Measurements from ENCODE around the gene NANS.

Gene NANS

DNA sequence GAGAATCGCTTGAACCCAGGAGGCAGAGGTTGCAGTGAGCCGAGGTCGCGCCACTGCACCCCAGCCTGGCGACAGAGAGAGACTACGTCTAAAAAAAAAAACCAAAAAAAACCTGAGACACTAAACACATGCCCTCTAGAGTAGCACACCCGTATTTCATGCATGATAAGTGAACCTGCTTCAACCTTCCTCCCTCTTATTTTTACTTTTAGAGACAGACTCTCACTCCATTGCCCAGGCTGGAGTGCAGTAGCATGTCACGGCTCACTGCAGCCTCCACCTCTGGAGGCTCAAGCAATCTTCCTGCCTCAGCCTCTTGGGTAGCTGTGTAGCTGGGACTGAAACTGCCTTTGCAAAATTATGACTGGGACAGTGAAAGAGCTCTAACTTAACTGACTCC, 17.6 kb upstream of the NANS start:
- in situ Hi-C loops (cut with HindIII; ENCODE audit: low sequenced_read_pairs), result no loop called here

DNA sequence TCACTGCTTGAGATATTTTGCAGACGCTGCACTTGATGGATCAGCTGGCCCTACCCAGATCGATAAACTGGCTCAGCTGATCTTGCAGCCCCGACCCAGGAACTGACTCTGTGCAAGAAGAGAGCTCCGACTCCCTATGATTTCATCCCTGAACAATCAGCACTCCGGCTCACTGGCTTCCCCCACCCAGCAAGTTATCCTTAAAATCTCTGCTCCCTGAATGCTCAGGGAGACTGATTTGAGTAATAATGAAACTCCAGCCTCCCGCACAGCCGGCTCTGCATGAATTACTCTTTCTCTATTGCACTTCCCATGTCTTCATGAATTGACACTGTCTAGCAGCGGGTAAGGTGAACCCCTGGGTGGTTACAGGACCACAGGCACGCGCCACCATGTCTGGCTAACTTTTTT, 16.9 kb upstream of the NANS start:
- in situ Hi-C loops (cut with HindIII; ENCODE audit: low sequenced_read_pairs), result no loop called here

DNA sequence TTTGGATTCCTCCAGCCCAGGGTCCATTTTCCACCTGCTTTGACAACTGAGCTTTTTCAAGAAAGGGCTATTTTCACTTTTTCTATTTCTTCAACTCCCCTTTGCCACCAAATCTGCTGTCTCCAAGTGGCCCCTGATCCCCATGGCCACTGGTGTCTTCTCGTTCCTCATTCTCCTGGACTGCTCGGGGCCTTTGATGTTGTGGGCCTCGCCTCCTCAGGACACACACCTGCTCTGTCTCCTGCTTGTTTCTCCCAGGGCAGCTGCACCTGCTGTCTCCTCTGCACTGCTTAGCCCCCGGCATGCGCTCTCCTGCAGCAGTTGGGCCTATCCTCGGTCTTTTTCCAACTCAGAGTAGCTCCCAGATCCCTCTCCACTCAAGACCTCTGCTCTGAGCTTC, 16.3 kb upstream of the NANS start:
- in situ Hi-C loops (cut with HindIII; ENCODE audit: low sequenced_read_pairs), result no loop called here

DNA sequence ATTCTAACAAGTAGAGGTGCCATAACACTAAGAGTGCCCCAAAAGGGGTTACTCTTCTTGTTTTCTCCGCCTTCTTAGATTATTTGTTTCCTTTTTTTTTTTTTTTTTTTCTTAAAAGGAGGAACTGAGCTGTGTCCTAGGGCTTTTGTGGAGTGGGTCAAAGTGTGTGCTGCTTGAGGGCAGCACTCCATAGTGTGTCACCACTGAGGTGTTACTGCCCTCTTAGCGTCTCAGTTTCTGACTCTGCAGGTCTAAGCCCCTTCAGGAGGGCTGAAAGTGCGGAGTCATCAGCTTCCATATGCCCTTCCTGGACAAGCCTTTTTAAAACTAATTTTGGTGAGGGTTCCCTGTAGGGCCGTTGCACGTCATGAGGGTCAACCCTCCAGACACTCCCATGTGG, 12.6 kb upstream of the NANS start:
- in situ Hi-C loops (cut with HindIII; ENCODE audit: low sequenced_read_pairs), result no loop called here

DNA sequence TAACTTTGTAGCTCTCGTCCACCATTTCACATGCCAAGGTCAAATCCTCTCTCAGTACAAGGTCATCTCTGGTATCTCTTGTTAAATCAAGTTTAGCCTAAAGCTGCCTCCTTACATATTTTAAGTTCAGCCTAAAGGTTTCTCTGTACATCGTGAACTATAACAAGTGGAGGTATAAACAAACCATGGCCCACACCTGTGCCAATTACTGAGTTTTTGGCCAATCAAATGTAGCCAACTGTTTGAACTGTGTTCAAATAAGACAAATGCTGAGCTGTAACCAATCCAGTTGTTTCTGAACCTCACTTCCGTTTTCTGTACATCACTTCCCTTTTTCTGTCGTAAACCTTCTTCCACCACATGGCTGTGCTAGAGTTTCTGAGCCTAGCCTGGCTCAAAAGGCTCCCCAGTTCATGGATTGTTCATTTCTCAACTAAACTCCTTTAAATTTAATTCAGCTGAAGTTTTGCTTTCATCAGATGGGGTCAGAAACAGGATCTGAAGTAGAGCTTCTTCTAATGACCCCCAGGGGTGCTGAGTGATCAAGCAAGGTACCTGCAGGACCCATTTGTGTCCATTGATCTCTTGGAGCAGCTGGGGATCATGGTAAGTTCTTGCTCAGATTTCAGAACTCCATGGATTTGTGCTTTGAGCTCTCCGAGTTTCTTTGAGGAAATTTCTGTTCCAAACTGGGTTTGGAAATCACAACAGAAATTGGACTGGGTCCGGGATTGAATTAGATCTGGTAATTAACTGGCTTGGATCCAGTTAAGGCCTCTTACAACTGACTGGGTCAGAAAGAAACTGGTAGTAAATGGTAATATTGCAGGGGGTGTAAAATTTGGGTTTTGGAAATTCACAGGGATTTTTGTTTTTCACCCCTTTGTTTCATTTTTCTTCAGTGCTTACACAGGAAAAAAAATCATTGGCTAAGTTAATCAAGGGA, 11.0 kb upstream of the NANS start:
- in situ Hi-C loops (cut with HindIII; ENCODE audit: low sequenced_read_pairs), result no loop called here

DNA sequence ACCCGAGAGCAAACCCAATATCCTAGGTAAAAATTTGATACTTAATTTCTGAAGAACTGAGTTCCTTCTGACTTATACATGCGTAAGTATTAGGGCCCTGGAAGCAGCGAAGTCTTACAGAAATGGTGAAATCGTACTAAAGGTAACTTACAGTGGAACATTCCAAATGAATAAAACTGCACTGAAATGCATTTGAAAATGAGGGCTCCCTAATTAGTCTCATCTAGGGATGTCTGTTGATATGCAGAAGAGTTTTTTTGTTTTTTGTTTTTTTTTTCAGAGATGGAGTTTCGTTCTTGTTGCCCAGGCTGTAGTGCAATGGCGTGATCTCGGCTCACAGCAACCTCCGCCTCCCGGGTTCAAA, 10.4 kb upstream of the NANS start:
- in situ Hi-C loops (cut with HindIII; ENCODE audit: low sequenced_read_pairs), result no loop called here

DNA sequence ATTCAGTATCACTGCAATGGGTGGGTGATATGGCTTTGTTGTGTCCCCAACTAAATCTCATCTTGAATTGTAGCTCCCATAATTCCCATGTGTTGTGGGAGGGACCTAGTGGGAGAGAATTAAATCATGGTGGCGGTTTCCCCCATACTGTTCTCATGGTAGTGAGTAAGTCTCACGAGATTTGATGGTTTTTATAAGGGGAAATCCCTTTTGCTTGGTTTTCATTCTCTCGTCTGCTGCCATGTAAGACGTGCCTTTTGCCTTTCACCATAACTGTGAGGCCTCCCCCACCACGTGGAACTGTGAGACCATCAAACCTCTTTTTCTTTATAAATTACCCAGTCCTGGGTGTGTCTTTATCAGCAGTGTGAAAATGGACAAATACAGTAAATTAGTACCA, 9.5 kb upstream of the NANS start:
- in situ Hi-C loops (cut with HindIII; ENCODE audit: low sequenced_read_pairs), result no loop called here

DNA sequence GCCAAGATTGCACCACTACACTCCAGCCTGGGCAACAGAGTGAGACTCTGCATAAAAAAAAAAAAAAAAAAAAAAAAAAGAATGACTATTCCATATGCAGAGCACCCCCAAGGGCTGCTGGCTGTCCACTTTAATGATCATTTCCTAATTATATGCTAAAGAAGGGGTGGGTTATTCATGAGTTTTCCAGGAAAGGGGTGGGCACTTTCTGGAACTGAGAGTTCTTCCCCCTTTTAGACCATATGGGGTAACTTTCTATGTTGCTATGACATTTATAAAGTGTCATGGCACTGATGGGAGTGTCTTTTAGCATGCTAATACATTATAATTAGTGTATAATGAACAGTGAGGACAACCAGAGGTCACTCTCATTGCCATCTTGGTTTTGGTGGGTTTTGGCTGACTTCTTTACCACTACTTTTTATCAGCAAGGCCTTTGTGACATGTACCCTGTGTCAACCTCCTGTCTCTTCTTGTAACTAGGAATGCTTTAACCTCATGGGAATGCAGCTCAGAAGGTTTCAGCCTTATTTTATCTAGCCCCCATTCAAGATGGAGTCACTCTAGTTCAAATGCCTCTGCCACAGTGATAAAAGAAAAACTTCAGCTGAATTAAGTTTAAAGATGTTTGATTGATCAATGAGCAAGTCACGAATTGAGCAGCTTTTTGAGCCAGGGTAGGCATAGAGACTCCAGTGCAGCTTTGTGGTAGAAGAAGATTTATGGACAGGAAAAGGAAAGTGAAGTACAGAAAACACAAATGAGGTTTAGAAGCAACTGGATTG, 7.1 kb upstream of the NANS start:
- in situ Hi-C loops (cut with HindIII; ENCODE audit: low sequenced_read_pairs), result no loop called here

DNA sequence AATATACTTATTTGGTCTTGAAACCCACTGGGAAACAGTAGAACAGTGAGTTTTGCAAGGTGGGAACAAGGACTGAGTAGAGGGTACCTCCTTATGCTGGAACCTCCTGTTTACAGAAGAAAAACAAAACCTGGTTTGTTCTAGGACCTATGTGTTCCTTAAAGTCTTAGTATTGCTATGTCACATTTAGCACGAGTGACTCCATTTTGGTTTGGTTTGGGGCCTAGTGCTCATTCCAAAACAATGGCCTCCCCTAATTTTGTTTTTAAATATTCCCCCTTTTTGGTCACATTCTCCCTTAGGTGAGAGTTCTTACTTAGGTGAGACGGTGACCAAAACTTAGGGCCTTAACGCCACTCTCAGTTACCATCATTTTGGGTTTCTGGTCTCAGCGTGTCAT, 6.2 kb upstream of the NANS start:
- in situ Hi-C loops (cut with HindIII; ENCODE audit: low sequenced_read_pairs), result no loop called here

DNA sequence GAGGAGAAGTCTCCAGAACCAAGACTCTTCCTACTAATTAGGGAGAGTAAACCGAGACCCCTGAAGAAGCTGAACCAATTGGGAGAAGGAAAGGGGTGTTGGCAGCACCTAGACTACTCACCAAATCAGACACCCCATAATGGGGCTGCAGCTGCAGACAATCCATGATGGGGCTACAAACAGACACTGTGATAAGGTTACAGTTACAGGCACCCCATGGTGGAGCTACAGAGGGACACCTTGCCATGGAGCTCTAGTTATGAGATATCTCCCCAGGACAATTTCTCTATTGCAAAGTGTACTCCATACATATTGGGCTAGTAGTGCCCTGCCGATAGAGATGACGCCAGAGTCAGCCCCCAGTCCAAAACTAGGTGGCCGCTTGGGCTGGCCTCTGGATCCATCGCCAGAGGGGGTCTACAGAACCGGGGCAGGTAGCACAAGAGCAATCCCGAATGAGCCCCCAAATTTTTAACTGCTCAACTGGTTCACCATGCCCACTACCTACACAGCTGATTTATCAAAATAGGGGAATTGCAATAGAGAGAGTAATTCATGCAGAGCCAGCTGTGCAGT, 2.1 kb upstream of the NANS start:
- in situ Hi-C loops (cut with HindIII; ENCODE audit: low sequenced_read_pairs), result no loop called here

DNA sequence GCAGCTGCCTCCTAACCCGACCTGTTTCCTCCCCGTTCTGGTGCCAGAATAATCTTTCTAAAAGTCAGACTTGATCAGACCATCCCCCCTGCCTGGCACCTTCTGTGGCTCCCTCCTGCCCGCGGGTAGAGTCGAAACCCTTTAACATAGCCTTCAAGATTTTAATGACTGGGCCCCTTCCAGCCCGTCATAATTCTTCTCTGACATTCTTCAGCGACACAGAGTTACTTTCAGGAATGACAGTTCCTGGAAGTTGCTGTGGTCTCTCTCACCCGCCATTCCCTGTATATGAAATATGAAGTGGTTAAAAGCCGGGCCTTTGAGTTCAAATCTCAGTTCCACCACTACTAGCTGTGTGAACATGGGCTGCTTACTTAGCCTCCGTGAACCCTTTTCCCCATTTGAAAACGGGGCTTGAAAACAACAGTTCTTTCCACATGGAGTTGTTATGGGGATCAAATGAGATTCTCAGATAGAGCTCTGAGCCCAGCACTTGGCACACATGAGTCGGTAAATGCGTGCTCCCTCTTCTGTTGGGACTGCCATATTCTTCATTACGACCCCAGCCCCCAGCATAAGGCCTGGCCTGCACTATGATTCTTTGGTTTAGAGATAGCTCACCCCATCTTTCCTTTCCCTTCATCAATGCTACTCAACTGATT, 737 bp downstream of the NANS start:
- in situ Hi-C loops (cut with HindIII; ENCODE audit: low sequenced_read_pairs), result no loop called here

DNA sequence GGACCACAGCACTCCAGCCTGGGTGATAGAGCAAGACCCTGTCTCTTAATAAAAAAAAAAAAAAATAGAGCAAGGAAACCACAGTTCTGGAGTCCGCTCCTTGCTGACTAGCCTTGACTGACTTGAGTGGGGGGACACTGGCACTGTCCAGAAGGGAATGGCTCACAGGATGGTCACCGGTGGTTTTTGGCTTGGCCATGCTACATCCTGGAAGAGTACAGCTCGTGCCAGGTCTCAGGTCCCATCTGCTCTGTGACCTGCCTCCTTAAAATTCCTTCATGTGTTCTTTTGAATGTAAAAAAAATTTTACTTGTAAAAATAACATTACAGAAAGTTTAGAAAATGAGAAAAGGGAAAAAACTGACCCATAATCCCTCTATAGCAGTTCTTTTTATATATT, 5.6 kb downstream of the NANS start:
- in situ Hi-C loops (cut with HindIII; ENCODE audit: low sequenced_read_pairs), result no loop called here

DNA sequence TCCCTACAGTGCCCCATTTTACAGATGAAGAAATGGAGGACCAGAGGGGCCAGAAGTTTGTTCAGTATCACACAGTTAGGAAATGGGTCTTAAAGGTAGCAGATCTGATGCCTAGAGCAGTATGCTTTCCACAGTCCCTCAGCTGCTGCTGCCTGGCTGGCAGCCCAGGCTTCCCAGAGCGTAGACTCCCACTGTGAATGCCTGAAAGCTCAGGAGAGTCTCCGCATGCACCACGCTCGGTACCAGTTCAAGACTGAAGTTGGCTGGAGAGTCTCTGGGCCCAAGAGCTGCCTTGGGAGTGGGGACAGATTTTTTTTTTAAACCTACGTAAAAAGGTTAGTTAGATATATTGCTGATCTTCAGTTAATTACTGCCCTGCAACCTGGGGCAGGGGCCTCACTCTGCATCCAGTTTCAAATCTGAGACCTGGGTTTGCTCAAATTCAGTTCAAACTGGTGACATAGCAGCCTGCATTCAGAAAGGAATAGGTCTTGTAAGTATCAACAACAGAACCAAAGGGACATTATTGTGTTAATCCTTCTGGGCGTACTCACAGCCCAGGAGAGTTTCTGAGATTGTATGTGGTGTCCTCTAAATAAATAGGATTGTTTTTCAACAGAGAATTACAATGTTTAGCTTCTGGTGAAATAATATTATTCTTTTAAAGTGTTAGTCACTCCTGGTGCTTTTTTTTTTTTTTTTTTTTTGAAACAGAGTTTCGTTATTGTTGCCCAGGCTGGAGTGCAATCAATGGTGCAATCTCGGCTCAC, 8.3 kb downstream of the NANS start:
- in situ Hi-C loops (cut with HindIII; ENCODE audit: low sequenced_read_pairs), result no loop called here

DNA sequence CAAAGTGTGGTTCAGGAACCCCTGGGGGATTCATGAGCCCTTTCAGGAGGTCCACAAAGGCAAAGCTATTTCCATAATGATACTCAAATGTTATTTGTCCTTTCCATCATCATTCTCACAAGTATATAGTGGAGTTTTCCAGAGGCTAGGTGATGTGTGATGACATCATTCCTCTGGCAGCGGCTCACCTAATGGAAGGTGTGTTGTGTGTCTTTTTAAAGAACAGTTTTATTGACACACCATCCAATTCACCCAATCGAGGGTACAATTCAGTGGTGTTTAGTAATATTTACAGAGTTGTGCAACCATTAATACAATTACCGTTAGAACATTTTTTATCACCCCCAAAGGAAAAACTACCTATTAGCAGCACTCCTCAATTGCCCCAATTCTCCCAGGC, 9.7 kb downstream of the NANS start:
- in situ Hi-C loops (cut with HindIII; ENCODE audit: low sequenced_read_pairs), result no loop called here

DNA sequence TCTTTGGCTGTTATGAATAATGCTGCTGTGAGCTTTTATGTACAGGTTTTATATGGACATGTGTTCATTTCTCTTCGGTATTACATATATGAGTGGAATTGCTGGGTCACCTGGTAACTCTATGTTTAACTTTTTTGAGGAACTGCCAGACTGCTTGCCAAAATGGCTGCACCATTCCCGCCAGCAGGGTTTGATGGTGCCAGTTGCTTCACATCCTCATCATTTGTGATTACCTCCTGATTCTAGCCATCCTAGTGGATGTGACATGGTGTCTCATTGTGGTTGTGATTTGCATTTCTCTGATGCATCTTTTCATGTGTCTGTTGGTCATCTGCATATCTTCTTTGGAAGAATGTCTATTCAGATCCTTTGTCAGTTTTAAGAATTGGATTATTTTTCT, 10.7 kb downstream of the NANS start:
- in situ Hi-C loops (cut with HindIII; ENCODE audit: low sequenced_read_pairs), result no loop called here

DNA sequence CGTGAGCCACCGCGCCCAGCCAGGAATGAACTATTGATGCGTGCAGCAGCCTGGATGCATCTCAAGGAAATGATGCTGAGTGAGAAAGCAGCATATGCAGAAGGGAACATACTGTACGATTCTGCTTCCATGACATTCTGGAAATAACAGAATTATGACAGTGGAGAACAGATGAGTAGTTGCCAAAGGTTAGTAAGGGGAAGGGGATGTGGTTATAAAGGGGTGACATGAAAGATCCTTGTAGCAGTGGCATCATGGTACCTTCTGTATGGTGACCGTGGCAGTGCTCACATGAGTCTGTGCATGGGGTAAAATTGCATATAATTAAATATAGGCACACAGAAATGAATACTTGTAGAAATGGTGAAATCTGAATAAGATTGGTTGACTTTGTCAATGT, 13.0 kb downstream of the NANS start:
- in situ Hi-C loops (cut with HindIII; ENCODE audit: low sequenced_read_pairs), result no loop called here

DNA sequence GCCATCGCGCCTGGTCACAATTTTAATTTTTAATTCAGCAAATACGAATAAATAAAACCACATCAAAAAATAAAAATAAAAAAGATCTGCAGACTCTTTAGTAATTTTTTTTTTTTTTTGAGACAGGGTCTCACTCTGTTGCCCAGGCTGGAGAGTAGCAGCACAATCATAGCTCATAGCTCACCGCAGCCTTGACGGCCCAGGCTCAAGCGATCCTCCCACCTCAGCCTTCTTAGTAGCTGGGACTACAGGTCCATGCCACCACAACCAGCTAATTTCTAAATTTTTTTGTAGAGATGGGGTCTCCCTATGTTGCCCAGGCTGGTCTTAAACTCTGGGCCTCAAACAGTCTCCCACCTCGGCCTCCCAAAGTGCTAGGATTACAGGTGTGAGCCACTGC, 14.2 kb downstream of the NANS start:
- in situ Hi-C loops (cut with HindIII; ENCODE audit: low sequenced_read_pairs), result no loop called here

DNA sequence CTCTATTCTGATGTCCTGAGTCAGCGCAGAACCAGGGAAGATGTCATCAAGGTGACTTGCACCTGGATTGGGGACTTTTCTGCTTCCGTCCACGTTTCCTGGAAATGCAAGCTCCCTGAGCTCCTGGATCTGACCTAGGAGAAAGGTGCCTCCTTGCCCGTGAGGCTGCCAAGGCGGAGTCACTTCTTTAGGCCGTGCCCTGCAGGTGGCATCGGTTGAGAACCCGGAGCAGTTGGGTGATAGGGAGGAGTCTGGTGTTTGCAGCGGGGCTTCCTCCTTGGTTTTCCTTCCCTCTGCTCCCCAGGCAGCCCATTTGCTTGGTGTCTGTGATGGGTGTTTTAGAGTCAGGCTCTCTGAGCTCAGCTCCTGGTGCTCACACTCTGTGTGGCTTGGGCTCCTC, 15.2 kb downstream of the NANS start:
- in situ Hi-C loops (cut with HindIII; ENCODE audit: low sequenced_read_pairs), result no loop called here

DNA sequence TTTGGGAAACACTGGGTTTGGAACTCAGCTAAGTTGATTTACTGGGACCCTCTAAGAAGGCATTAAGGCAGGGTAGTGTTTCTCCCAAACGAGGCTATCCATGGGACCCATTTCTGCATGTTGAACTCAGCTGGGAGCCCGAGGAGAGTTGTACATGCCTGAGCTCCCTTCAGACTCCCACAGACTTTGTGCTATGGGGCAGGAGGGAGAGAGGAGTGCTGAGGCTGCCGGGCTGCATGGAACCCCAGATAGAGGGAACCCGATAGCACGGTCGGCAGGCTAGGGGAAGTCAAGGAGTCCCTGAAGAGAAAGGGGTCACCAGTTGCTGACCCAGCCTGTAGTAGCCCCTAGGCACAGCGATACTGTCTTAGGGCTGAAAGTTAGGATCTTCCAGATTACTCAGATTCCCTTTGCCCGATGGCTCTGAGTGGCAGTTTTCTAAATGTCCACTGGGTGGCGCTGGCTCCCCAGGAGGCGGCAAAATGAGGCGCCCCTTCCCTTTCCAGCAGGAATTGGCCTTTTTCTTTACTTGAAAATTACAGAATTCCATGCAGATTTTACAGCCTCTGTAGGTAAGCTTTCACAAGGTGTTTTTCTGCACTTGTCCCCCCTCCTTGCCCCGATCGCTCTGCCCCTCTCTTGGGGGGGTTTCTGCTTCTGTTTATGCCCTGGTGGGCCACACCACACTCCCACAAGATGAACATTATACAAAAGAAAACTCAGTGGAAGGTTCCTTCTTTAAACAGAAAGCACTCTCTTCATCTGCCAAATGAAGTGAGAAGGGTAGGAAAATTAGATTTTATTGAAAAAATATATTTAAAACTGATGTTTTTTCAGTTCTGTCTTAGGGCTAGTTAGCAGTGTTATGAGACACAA, 17.8 kb downstream of the NANS start:
- in situ Hi-C loops (cut with HindIII; ENCODE audit: low sequenced_read_pairs), result no loop called here

DNA sequence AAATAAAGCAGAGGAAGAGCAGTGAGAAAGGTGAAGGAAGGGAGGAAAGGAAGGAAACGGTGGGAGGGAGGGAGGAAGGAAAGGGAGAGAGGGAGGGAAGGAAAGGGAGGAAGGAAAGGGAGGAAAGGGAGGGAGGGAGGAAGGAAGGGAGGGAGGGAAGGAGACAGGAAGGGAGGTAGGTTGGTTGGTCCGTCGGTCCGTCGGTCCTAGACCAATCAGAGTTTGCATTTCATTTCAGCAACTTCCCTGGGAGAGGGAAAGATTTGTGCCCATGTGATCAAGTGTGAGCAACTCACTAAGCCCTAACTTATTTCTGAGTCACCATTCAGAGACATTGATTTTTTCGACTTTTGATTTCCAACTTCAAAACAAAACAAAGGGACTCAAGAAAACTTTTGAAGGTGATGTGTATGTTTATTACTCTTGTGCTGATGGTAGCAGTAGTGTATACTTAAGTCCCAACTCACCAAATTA, 18.8 kb downstream of the NANS start:
- in situ Hi-C loops (cut with HindIII; ENCODE audit: low sequenced_read_pairs), result no loop called here

All from DLD1 (cell line).